GM21529 (cell line): Measurements from ENCODE around the gene ABCC2.

Experiments
- ATAC-seq: cut with Tn5 transposase; IDR thresholded peaks from one replicate; pipeline ENCODE4 v1.9.1; 2021; ENCODE audit not compliant: unreplicated experiment

The ABCC2 gene

GRCh38 chr10:99770408-99771045 lies 11.9 kb upstream of the ABCC2 start:
- ATAC-seq: no peak

GRCh38 chr10:99775850-99776249 lies 6.6 kb upstream of the ABCC2 start:
- no peak for ATAC-seq

GRCh38 chr10:99777918-99778714 lies 4.3 kb upstream of the ABCC2 start:
- no peak for ATAC-seq

- no peak for ATAC-seq
Observed at GRCh38 chr10:99779335-99779734, 3.1 kb upstream of the ABCC2 start.

GRCh38 chr10:99781734-99782429 lies 558 bp upstream of the ABCC2 start:
- ATAC-seq: no peak

- ATAC-seq: no peak
Observed at GRCh38 chr10:99784016-99784726, 1.7 kb downstream of the ABCC2 start.

- no peak for ATAC-seq
Observed at GRCh38 chr10:99784727-99785441, 2.4 kb downstream of the ABCC2 start.

- no peak for ATAC-seq
Observed at GRCh38 chr10:99785646-99786045, 3.2 kb downstream of the ABCC2 start.

- ATAC-seq: no peak
Observed at GRCh38 chr10:99787311-99787710, 4.9 kb downstream of the ABCC2 start.

GRCh38 chr10:99787782-99788445 lies 5.5 kb downstream of the ABCC2 start:
- ATAC-seq: no peak

- no peak for ATAC-seq
Observed at GRCh38 chr10:99788598-99789256, 6.3 kb downstream of the ABCC2 start.

GRCh38 chr10:99791831-99792230 lies 9.4 kb downstream of the ABCC2 start:
- ATAC-seq: no peak

- no peak for ATAC-seq
Observed at GRCh38 chr10:99793819-99794218, 11.4 kb downstream of the ABCC2 start.

GRCh38 chr10:99796928-99797327 lies 14.5 kb downstream of the ABCC2 start:
- ATAC-seq: no peak

GRCh38 chr10:99798031-99798430 lies 15.6 kb downstream of the ABCC2 start:
- no peak for ATAC-seq

GRCh38 chr10:99798920-99799319 lies 16.5 kb downstream of the ABCC2 start:
- ATAC-seq: no peak

GRCh38 chr10:99799613-99800012 lies 17.2 kb downstream of the ABCC2 start:
- ATAC-seq: no peak

GRCh38 chr10:99804471-99804870 lies 22.0 kb downstream of the ABCC2 start:
- ATAC-seq: no peak

- ATAC-seq: no peak
Observed at GRCh38 chr10:99805190-99805589, 22.8 kb downstream of the ABCC2 start.

GRCh38 chr10:99806091-99806490 lies 23.7 kb downstream of the ABCC2 start:
- ATAC-seq: no peak
